Measurements from ENCODE around the gene FAM169A.

GRCh38 chr5:74761241-74761640 is 104.9 kb downstream of the FAM169A start:
- TF ChIP-seq CTCF (IDR thresholded peaks at IDR 0.05) (no peak), EZH2 (IDR thresholded peaks at IDR 0.05; ENCODE audit: borderline replicate concordance, insufficient read depth, low read depth, low read length, poor library complexity, severe bottlenecking) (no peak)
